Measurements from ENCODE around the gene ZP2. TPM values are rescaled to one million over a fixed set of nuclear protein-coding genes. Genes with fewer than 3 reads are reported as not detected.

Gene ZP2
- total RNA-seq, 4 donors from 2014 or later, result 0.27 TPM; not detected in 3

GRCh38 chr16:21233045-21233520 is 21.7 kb upstream of the ZP2 start:
- no peaks in the 10 kb centered on the region for H3K27me3 ChIP-seq
- no peak overlapping the region for H3K4me3 ChIP-seq
- peaks cover 0 to 22% (median 3%) of the 10 kb centered on the region in 4 donors for H3K4me1 ChIP-seq
- DNase-seq, result no peak
- H3K27ac ChIP-seq, result peak overlapping the region; percentile 79 to 84 (median 82)
- intact Hi-C loops (cut with DNase I; ENCODE audit: low total_unique reads) (no loop called here), in situ Hi-C loops (cut with MboI; ENCODE audit: low pct_ligation_motif_present in 1 of 4, low pct_unique_long_range_greater_than_20kb in 1 of 4, low sequenced_read_pairs in 3 of 4) (no loop called here)
- WGBS, 2 donors (ENCODE audit: low coverage in 1 of 2), result 88 to 91% methylated on average over 1 of the region's 1 CpG
- H3K36me3 ChIP-seq, result no peaks in the 10 kb centered on the region
- TF ChIP-seq POLR2AphosphoS5 (IDR thresholded peaks at IDR 0.05) (no peak), EP300 (IDR thresholded peaks at IDR 0.05; ENCODE audit: low read depth) (no peak)
- H3K9me3 ChIP-seq, result no peaks in the 10 kb centered on the region

- no peak overlapping the region for H3K27ac ChIP-seq
- 67 to 79% methylated on average over 2 of the region's 2 CpGs for WGBS, 2 donors (ENCODE audit: low coverage in 1 of 2)
These were observed 17.0 kb upstream of the ZP2 start for GRCh38 chr16:21228361-21228872.

GRCh38 chr16:21227866-21228265 is 16.5 kb upstream of the ZP2 start:
- Histone ChIP-seq H3K4me3 (no peak overlapping the region), H3K4me1 (peaks cover 4 to 24% (median 11%) of the 10 kb centered on the region in 4 donors), H3K36me3 (no peaks in the 10 kb centered on the region), H3K27me3 (no peaks in the 10 kb centered on the region), H3K27ac (no peak overlapping the region), H3K9me3 (no peaks in the 10 kb centered on the region)
- in situ Hi-C loops (cut with MboI; ENCODE audit: low pct_ligation_motif_present in 1 of 4, low pct_unique_long_range_greater_than_20kb in 1 of 4, low sequenced_read_pairs in 3 of 4), result no loop called here
- TF ChIP-seq CTCF (IDR thresholded peaks at IDR 0.05) (no peak), POLR2AphosphoS5 (IDR thresholded peaks at IDR 0.05) (no peak), EP300 (IDR thresholded peaks at IDR 0.05; ENCODE audit: low read depth) (no peak), POLR2A (IDR thresholded peaks at IDR 0.05) (no peak)
- intact Hi-C loops (cut with DNase I; ENCODE audit: low total_unique reads), result no loop called here
- no peak for DNase-seq

More at GRCh38 chr16:21228361-21228872, 17.0 kb upstream of the ZP2 start:
- Histone ChIP-seq H3K4me1 (peaks cover under 1 to 21% (median 8%) of the 10 kb centered on the region in 4 donors), H3K36me3 (no peaks in the 10 kb centered on the region), H3K9me3 (no peaks in the 10 kb centered on the region), H3K27me3 (no peaks in the 10 kb centered on the region), H3K4me3 (no peak overlapping the region)
- intact Hi-C loops (cut with DNase I; ENCODE audit: low total_unique reads), result no loop called here
- TF ChIP-seq POLR2A (IDR thresholded peaks at IDR 0.05), result no peak
- no peak for TF ChIP-seq EP300 (IDR thresholded peaks at IDR 0.05; ENCODE audit: low read depth)
- no peak for TF ChIP-seq POLR2AphosphoS5 (IDR thresholded peaks at IDR 0.05)
- no peak for TF ChIP-seq CTCF (IDR thresholded peaks at IDR 0.05)
- in situ Hi-C loops (cut with MboI; ENCODE audit: low pct_ligation_motif_present in 1 of 4, low pct_unique_long_range_greater_than_20kb in 1 of 4, low sequenced_read_pairs in 3 of 4), result no loop called here
- no peak for DNase-seq

GRCh38 chr16:21226749-21227148 is 15.4 kb upstream of the ZP2 start:
- no peak for DNase-seq
- in situ Hi-C loops (cut with MboI; ENCODE audit: low pct_ligation_motif_present in 1 of 4, low pct_unique_long_range_greater_than_20kb in 1 of 4, low sequenced_read_pairs in 3 of 4) (no loop called here), intact Hi-C loops (cut with DNase I; ENCODE audit: low total_unique reads) (no loop called here)
- Histone ChIP-seq H3K27me3 (no peaks in the 10 kb centered on the region), H3K4me1 (peaks cover 7 to 30% (median 12%) of the 10 kb centered on the region in 4 donors), H3K9me3 (no peaks in the 10 kb centered on the region), H3K4me3 (no peak overlapping the region), H3K36me3 (no peaks in the 10 kb centered on the region), H3K27ac (no peak overlapping the region)
- no peak for TF ChIP-seq POLR2AphosphoS5 (IDR thresholded peaks at IDR 0.05)
- no peak for TF ChIP-seq CTCF (IDR thresholded peaks at IDR 0.05)
- no peak for TF ChIP-seq POLR2A (IDR thresholded peaks at IDR 0.05)
- TF ChIP-seq EP300 (IDR thresholded peaks at IDR 0.05; ENCODE audit: low read depth), result no peak

- in situ Hi-C loops (cut with MboI; ENCODE audit: low pct_ligation_motif_present in 1 of 4, low pct_unique_long_range_greater_than_20kb in 1 of 4, low sequenced_read_pairs in 3 of 4) (no loop called here), intact Hi-C loops (cut with DNase I; ENCODE audit: low total_unique reads) (no loop called here)
- no peaks in the 10 kb centered on the region for H3K9me3 ChIP-seq
- DNase-seq, result no peak
- no peaks in the 10 kb centered on the region for H3K36me3 ChIP-seq
- TF ChIP-seq POLR2AphosphoS5 (IDR thresholded peaks at IDR 0.05), result no peak
- TF ChIP-seq CTCF (IDR thresholded peaks at IDR 0.05), result no peak
- no peak for TF ChIP-seq EP300 (IDR thresholded peaks at IDR 0.05; ENCODE audit: low read depth)
- TF ChIP-seq POLR2A (IDR thresholded peaks at IDR 0.05), result no peak
- H3K4me1 ChIP-seq, result peaks cover 7 to 31% (median 9%) of the 10 kb centered on the region in 4 donors
- no peaks in the 10 kb centered on the region for H3K27me3 ChIP-seq
- no peak overlapping the region for H3K27ac ChIP-seq
- no peak overlapping the region for H3K4me3 ChIP-seq
- WGBS, 2 donors (ENCODE audit: low coverage in 1 of 2), result 59% methylated on average over 2 of the region's 2 CpGs; no CpG with 5 or more reads in 1 of the 2 donors
These were observed 13.4 kb upstream of the ZP2 start for GRCh38 chr16:21224800-21225199.

Measured in transverse colon (tissue), 4 donors.